Esophagus squamous epithelium (tissue), 4 donors: ENCODE data around the gene NR1D1.

Experiments used
- CTCF ChIP-seq, 6 experiments: fragments of 450-650 bp in 4 of 6; fragments of 200-600 bp in 2 of 6; sonication (generic) in 2 of 6; IDR thresholded peaks; one replicate each; pipeline ENCODE4 v1.5.1; 2016 to 2019; ENCODE audit warnings: antibody characterized with exemption in 6 of 6, mild to moderate bottlenecking in 4 of 6, moderate library complexity in 4 of 6
- POLR2A ChIP-seq, 4 donors: fragments of 450-650 bp; IDR thresholded peaks; one replicate each; pipeline ENCODE4 v1.6.1; 2017; ENCODE audit warnings: antibody characterized with exemption in 4 of 4, mild to moderate bottlenecking in 4 of 4, moderate library complexity in 3 of 4

GRCh38 chr17:40060887-40061608, 39.3 kb downstream of the NR1D1 start:
- no peak for TF ChIP-seq CTCF (IDR thresholded peaks at IDR 0.05)
- TF ChIP-seq POLR2A (IDR thresholded peaks at IDR 0.05), result no peak
